Hematopoietic multipotent progenitor cell (in vitro differentiated cells): Measurements from ENCODE around the gene SLC1A3. TPM values are rescaled to one million over a fixed set of nuclear protein-coding genes. Genes with fewer than 3 reads are reported as not detected.

Source experiments
- DNase-seq, 3 donors: peaks; one replicate each; pipeline ENCODE4 v3.0.0-alpha.2; 2011 to 2015; ENCODE audit warnings: low read depth in 2 of 3, low spot score in 2 of 3
- total RNA-seq: library from RNA; depleted of rRNA; stranded (reverse); fragments of >200 nt; gene quantifications from one replicate; pipeline ENCODE4 v1.2.3, GENCODE V29; 2012

SLC1A3 gene
- total RNA-seq, 1 donor, result 1.3 TPM

DNA sequence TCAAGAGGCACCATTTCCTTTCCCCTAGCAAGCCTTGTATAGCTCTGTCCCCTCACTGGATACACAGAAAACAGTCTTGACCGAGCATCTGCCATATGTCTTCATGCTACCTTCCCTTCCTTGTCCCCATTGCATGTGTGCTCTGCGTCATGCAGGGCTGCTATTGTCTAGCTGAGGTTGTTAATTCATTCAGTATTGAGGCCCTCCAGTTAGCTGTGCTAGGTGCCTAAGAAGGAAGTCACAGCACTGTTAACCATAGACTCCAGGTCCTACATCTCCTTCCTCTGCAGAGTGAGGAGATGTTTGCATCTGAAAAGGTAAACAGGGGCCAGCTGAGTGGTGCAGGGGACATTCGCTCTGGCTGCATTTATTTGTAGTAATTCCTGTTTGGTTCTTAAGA, 48.2 kb downstream of the SLC1A3 start:
- no peak for DNase-seq

GRCh38 chr5:36655161-36655560, 48.8 kb downstream of the SLC1A3 start:
- DNase-seq, result peak in 2 of 3 donors; percentile 18 to 65

DNA sequence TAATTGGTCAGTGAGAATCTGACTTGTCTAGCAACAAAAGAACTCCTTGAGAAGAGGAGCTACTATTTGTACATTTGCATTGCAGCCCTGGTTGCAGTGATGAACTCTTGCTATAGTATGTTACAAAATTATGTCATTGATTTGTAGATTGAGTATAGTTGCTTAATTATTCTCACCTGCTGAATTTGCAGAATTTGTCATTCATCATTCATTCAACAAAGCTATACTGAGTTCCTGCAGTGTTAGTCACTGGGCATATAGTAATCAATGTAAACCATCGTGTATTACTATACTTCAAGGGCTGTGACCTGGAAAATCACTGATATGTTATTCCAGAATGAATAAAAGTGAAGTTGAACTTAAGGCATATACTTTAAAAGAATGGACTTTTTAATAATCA, 50.1 kb downstream of the SLC1A3 start:
- DNase-seq, result no peak

- DNase-seq, result peak in 2 of 3 donors; percentile 88 to 97
Measured at GRCh38 chr5:36657563-36657995, 51.2 kb downstream of the SLC1A3 start.

DNA sequence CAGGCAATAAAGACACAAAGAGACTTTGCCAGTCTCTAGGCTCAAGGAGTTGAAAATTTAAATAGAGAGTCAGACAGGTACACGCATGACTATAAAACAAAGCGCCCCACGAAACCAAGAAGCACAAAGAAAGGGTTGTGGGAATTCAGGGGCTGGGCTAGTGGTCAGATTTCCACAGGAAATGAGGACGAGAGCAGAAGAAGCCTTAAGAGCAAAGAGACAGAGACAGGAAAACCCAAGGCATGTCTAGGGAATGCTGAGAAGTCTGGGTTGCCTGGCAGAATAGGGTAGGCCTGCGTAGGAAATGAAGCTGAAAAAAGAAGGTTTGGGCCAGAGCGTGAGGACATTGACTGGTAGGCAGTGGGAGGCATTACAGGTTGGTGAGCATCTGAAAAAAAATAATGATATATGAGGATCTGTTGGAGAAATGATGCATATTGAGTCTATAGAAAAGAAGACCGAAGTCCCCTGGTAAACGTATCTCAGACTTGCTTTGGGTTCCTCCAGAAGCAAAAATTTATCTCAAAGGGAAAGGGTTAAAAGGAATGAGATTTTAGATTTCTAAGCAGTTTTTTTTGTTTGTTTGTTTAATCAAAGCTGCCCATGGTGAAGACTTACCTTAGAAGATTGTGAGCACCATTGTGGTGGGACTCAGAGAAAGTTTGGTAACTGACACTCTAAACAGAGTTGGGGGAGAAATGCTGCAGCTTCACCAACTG, 51.8 kb downstream of the SLC1A3 start:
- DNase-seq, result no peak

GRCh38 chr5:36659411-36659810, 53.0 kb downstream of the SLC1A3 start:
- DNase-seq, result no peak

DNA sequence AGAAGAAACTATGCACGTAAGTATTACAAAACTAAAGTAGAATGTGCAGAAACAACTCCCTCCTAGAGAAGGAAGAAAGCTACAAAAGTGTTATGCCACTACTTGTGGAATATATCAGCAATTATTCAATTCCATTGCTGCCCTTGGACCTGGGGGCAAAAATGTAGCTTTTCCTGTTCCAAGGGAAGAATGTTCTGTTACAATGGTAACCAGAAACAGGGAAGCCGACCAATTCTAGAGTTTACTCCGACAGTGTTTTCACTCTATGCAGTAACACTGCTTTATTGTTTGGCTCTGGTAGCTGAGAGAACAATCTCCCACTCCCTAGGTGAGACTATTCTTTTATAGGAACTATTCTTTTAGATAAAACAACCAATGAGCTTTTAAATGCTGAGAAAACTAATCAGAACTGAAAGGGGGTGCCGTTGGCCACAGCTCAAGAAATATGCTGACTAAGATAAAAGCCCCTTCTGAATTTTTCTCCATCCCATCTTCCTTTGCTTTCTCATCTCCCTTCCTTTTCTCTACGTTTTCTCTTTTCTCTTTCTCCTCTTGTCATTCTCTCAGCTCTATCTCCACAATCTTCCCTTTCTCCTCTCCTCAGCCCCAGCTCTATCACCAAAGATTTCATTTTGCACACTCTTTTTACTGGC, 54.1 kb downstream of the SLC1A3 start:
- DNase-seq, result no peak

DNA sequence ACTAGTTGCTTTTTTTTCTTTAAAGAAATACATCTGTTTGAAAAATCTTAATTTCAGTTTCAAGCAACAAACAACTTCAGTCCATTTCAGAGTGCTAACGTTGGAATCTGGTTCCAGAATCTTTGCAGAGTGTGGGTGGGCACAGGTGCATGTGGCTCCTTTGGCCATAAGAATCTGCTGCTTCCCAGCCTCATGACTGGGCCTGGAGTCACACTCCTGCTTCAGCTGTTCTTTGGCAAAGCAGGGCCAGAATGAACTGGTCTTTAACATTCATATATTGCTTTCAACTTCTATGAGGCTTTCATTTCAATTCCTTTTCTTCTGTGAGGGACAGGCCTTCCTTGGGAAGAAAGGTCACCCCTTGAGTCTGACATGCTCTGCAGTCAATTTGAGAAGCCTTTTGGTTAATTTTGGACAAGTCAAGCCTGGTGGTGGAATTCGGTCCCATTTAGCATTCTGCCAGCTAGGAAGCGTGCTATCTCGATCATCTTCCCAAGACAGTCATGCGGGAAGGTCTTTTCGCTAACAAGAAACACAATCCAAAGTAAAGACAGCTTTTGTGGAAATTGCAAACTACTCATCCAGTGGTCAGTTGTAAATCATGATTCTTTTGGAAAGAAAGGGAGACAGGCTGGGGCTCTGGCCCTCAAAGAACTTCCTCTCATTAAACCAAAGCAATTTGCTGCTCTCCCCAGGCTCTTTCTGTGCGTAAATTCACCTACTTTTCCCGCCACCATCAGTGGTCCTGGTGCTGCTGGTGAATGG, 55.2 kb downstream of the SLC1A3 start:
- no peak for DNase-seq

- no peak for DNase-seq
Measured at GRCh38 chr5:36662291-36662851, 56.0 kb downstream of the SLC1A3 start.

DNA sequence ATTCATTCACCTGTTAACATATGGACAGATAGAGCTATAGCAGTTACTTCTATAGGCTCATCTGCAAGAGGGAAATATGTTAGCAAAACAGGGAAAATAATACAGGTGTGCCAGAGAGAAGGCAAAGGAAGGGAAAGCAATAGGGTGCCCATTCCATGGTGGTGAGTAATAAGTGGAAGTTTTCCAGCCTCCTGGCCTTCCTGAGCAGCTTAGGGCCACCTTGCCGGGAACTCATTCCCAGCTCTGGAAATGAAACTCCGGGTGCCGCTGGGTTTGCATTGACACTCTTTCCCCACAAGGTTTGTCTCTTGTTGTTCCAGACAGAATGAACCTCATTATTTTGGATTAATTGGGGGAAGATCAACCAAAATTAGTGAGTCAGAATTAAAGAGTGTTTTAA, 58.4 kb downstream of the SLC1A3 start:
- no peak for DNase-seq

- DNase-seq, result no peak
Measured at GRCh38 chr5:36665628-36666027, 59.2 kb downstream of the SLC1A3 start.

DNA sequence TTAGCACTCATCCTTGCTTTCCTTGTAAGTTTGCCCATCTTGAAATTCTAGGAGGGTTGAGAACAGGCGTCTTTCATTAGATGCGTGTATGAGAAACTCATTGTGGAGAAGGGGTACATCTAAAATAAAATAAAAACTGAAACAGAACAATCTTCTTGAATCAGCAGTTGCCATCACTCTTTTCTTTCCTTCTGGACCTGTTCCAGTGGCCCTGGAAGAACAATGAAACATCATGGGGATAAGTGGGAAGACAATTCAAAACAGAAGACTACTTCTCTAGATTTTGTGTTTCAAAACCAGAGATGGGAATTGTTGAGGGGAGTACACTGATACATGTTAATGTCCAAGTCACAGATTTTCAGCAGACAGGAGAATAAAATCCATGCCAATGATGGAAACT, 59.9 kb downstream of the SLC1A3 start:
- DNase-seq, result no peak

DNA sequence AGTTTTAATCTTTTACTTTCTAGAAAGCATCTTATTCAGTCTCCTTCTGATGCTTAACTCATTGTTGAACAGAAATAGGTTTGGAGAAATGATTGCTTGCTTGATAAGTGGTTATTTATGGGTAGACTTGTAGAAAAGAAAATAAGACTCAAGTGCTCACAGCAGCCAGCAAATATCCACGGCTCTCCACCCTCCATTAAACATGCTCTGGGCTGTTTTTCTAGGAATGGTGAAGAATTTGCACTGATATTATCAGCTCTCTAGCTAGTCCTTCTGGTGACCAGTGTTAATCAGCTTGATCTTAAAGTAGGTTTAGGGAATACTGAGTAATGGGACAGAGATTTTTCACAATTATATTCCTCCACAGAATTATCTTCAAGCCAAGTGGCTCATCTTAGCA, 60.6 kb downstream of the SLC1A3 start:
- DNase-seq, result no peak

DNA sequence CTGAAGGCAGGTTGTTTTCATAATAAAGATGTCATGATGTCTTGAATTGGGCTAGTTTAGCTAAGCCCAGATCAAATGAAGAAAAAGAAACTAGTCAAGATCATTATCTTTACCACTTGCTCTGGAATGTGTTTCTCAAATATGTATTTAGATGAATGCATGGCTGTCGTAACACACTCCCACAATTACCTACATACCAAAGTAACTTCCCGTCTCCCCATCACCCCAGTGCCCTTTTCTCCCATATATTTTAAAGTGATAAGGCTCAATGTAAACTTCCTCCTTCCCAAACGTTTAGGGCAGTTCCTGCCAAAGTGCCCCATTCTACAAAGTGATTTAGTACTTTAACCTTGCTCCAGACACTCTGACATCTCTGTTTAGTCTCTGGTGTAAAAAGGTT, 61.4 kb downstream of the SLC1A3 start:
- DNase-seq, result no peak

DNA sequence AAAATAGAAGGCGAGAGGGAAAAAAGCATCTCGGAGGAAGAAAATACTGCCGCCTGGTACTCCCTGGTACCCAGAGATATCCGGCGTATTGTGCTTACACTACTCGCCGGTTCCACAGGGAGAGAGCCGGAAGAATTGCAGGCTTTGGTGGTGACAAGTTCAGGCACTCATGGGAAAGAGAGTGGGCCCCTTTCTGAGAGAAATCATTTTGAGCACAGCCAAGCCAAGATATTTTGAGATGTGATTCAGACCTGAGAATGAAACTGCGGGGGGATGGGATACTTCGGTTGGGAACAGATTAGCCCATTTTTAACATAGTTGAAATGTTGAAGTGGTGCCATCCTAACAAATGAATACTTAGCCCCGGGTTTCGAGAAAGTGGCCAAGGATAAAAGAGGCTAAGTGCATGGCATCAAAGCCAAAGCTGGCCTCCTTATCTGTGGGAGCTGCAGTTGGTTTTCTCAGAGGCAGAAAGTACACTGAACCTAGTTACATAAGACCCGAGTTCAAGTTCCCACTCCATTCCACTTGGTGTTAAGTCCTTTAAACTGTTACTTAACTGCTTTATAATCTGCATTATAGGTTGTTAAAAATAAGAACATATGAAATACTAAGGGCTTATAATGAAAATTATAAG, 62.7 kb downstream of the SLC1A3 start:
- no peak for DNase-seq

DNA sequence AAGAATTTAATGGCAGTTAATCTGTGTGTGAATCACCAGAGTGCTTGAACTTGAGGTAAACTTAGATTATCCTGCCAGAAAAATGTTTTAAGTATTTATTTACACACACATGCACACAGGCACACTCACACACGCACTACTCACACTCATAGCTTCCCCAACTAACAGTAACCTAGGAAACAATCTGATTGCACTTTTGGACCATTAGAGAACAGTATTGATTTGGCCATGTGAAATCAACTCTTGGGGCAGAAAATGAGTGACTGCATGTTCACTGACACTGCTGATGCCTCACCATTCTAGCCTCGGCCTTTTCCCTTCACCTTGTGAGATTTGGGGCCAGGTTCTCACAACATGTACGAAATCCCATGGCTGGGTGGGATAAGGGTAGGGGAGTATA, 64.1 kb downstream of the SLC1A3 start:
- DNase-seq, result no peak

DNA sequence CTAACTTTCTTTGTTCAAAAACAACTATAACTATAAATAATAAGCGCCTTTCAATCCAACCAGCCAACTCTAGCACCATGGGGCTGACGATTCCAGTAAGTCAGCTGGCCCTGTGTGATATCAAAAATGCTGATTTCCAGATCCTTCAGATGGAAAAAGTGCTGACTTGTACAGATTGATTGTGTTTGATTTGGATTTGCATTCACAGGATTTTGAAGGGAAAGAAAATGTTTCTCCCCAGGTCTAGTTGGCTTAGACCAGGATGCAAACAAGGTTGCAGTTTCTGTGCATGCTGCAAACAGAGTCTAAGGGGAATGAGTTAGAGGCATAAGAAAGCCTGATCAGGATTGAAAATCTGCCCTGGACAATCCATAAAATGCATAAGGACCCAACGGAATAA, 68.9 kb downstream of the SLC1A3 start:
- no peak for DNase-seq

- DNase-seq, result no peak
Measured at GRCh38 chr5:36679221-36679989, 73.0 kb downstream of the SLC1A3 start.

DNA sequence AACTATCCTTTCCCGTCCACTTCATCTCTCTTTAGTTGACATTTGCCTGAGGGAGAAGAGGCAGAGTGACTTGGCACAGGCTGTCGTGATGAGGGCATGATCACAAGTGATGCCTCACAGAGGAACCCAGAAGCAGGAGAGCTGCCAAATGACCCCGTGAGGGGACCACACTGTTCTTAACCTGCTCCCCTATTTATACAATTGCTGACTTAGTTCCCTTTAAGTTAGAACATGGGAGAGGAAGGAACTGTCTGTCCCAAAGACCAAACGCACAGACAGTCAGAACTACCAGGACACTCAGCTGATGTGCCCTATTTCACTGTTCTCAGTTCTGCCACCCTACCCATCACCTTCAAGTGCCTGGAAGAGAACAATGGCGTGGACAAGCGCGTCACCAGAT, 73.7 kb downstream of the SLC1A3 start:
- DNase-seq, result no peak

DNA sequence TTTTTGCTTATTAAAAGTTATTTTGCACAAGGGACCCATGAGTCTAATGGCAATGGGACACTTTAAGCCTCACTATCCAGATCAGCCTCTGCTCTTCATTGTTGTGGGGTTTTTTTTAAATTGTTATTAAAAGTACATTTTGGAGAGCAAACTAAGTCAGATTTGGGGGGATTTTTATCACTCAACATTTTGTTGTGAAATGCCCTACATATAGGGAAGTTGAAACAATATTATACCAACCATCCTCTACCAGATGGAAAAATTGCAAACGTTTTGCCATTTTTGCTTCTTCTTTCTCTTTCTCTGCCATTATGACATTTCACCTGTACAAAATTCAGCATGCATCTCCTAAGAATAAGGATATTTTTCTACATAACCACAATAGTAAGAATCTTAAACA, 75.3 kb downstream of the SLC1A3 start:
- DNase-seq, result no peak
